K562 (cell line): ENCODE results near the gene PLXNB1. TPM values are rescaled to one million over a fixed set of nuclear protein-coding genes. Genes with fewer than 3 reads are reported as not detected.

Experiments
- ATAC-seq: fragments of 200-7000 bp; cut with Tn5 transposase; 3 replicates; pipeline ENCODE4 v1.9.1; 2020; ENCODE audit warnings: moderate library complexity
- BruUV-seq: library from RNA; stranded (reverse); fragments of 400-500 nt; replicated peaks from 2 replicates; lab custom pipeline; 2021; lab: Mats Ljungman, UMichigan
- CTCF ChIA-PET: fragments of 300-600 bp; formaldehyde crosslinking; extraction: SDS; loops from one replicate; lab custom pipeline; 2021; ENCODE audit warnings: low intra/inter-chr PET ratio; lab: Yijun Ruan, JAX
- POLR2A ChIA-PET: fragments of 300-600, 350-650 bp; sonication (Branson Sonifier 250); formaldehyde crosslinking; extraction: SDS; loops from one replicate; lab custom pipeline; 2021; ENCODE audit warnings: antibody characterized with exemption, inconsistent platforms; lab: Yijun Ruan, JAX
- DNase-seq, 4 experiments: peaks; one replicate each; pipeline versions ENCODE4 v3.0.0 to v3.0.0-alpha.2; 2011 to 2018; ENCODE audit warnings: low spot score in 3 of 4, mixed read lengths in 3 of 4; ENCODE audit errors: extremely low read depth in 1 of 4
- FAIRE-seq: peaks from 2 replicates; lab custom pipeline; 2011; peaks lifted over from hg19 to GRCh38; lab: Jason Lieb, UNC
- H2AFZ ChIP-seq: 2 replicates; pipeline ENCODE4 v1.6.0; 2011; ENCODE audit warnings: low read depth, low read length, control low read depth, inconsistent platforms
- H3K27ac ChIP-seq: fragments of 200-600 bp; 3 replicates; pipeline ENCODE4 v1.8.0; 2011; ENCODE audit warnings: low read depth, mild to moderate bottlenecking, control low read depth, inconsistent platforms, low read length, moderate library complexity, mixed read lengths; ENCODE audit errors: extremely low read depth
- H3K27me3 ChIP-seq, 2 experiments: fragments of 300-600 bp in 1 of 2; 2 replicates in 1 of 2; 3 replicates in 1 of 2; pipeline versions ENCODE4 v1.6.0 to v1.8.0; 2011; ENCODE audit warnings: inconsistent platforms in 2 of 2, low read length in 2 of 2, mild to moderate bottlenecking in 1 of 2, mixed read lengths in 1 of 2, moderate library complexity in 1 of 2; ENCODE audit not compliant: control insufficient read depth in 2 of 2, insufficient read depth in 2 of 2
- H3K36me3 ChIP-seq: fragments of 300-600 bp; 3 replicates; pipeline ENCODE4 v1.8.0; 2011; ENCODE audit warnings: mild to moderate bottlenecking, low read length, inconsistent platforms; ENCODE audit not compliant: control insufficient read depth, insufficient read depth
- H3K4me1 ChIP-seq, 2 experiments: fragments of 200-600 bp in 1 of 2; replicated peaks in 1 of 2; 2 replicates in 1 of 2; 3 replicates in 1 of 2; pipeline versions ENCODE4 v1.5.1 to v1.8.0; 2011; ENCODE audit warnings: inconsistent platforms in 2 of 2, low read length in 2 of 2, mild to moderate bottlenecking in 1 of 2, mixed read lengths in 1 of 2, moderate library complexity in 1 of 2; ENCODE audit not compliant: control insufficient read depth in 2 of 2, insufficient read depth in 2 of 2
- H3K4me2 ChIP-seq: 2 replicates; pipeline ENCODE4 v1.6.1; 2011; ENCODE audit warnings: low read length, control low read depth, inconsistent platforms, mixed read lengths; ENCODE audit not compliant: insufficient read depth
- H3K4me3 ChIP-seq: fragments of 200-600 bp; sonication (generic), shearing (Covaris generic); 2 replicates; pipeline ENCODE4 v1.5.1; 2016; ENCODE audit warnings: control low read depth, inconsistent platforms
- H3K79me2 ChIP-seq: fragments of 200-600 bp; 3 replicates; pipeline ENCODE4 v1.8.0; 2011; ENCODE audit warnings: low read length, inconsistent platforms; ENCODE audit not compliant: control insufficient read depth, insufficient read depth
- H3K9ac ChIP-seq, 2 experiments: 2 replicates each; pipeline versions ENCODE4 v1.6.0 to v1.6.1; 2011; ENCODE audit warnings: low read depth in 2 of 2, low read length in 2 of 2, control low read depth in 1 of 2, inconsistent platforms in 1 of 2, mild to moderate bottlenecking in 1 of 2, mixed read lengths in 1 of 2; ENCODE audit not compliant: insufficient read depth in 1 of 2
- H3K9me1 ChIP-seq: one replicate; pipeline ENCODE4 v1.6.0; 2011; ENCODE audit warnings: inconsistent platforms, mild to moderate bottlenecking, low read length, moderate library complexity; ENCODE audit not compliant: control insufficient read depth, insufficient read depth
- H3K9me3 ChIP-seq: replicated peaks from 2 replicates; pipeline ENCODE4 v1.5.1; 2011; ENCODE audit warnings: low read depth, low read length, inconsistent platforms; ENCODE audit not compliant: control insufficient read depth, insufficient read depth
- H4K20me1 ChIP-seq: replicated peaks from 2 replicates; pipeline ENCODE4 v1.6.1; 2011; ENCODE audit warnings: low read length, inconsistent platforms, mixed read lengths; ENCODE audit not compliant: control insufficient read depth, insufficient read depth
- ESRRA ChIP-seq: fragments of 450-650 bp; IDR thresholded peaks from 2 replicates; pipeline ENCODE4 v1.6.1; 2014; ENCODE audit warnings: low read depth, mild to moderate bottlenecking, moderate library complexity, borderline replicate concordance
- HNRNPUL1 ChIP-seq: fragments of 200-400 bp; formaldehyde crosslinking; IDR thresholded peaks from 2 replicates; pipeline ENCODE4 v1.6.1; 2017; ENCODE audit warnings: low read length
- MBD2 ChIP-seq: sonication (generic); IDR thresholded peaks from 2 replicates; pipeline ENCODE4 v1.6.1; 2016; ENCODE audit warnings: low read depth, borderline replicate concordance
- NCOA6 ChIP-seq: fragments of 450-650 bp; IDR thresholded peaks from 2 replicates; pipeline ENCODE4 v1.6.1; 2017; ENCODE audit warnings: mild to moderate bottlenecking
- RBM25 ChIP-seq: fragments of 200-400 bp; formaldehyde crosslinking; IDR thresholded peaks from 2 replicates; pipeline ENCODE4 v1.6.1; 2018; ENCODE audit warnings: low read length, low read depth, moderate library complexity; ENCODE audit not compliant: severe bottlenecking
- USF1 ChIP-seq: sonication (generic); formaldehyde crosslinking; IDR thresholded peaks from 2 replicates; pipeline ENCODE4 v1.9.0; 2022; ENCODE audit warnings: mild to moderate bottlenecking, missing genetic modification reagents
- VEZF1 ChIP-seq: fragments of 200-800 bp; sonication (Bioruptor generic); IDR thresholded peaks from 2 replicates; pipeline ENCODE4 v1.6.1; 2017; ENCODE audit warnings: missing genetic modification characterization, missing compliant biosample characterization
- YY1 ChIP-seq, 3 experiments: IDR thresholded peaks; 2 replicates each; pipeline ENCODE4 v1.6.1; 2011; ENCODE audit warnings: low read length in 2 of 3, mild to moderate bottlenecking in 2 of 3, moderate library complexity in 2 of 3, borderline replicate concordance in 1 of 3, control low read depth in 1 of 3, low read depth in 1 of 3; ENCODE audit not compliant: insufficient read depth in 3 of 3, insufficient replicate concordance in 2 of 3, control insufficient read depth in 1 of 3, insufficient read length in 1 of 3; ENCODE audit errors: extremely low read depth in 1 of 3
- ZBTB34 ChIP-seq: fragments of 250-450 bp; sonication (Bioruptor Pico); IDR thresholded peaks from 2 replicates; pipeline ENCODE4 v1.8.0; 2021; ENCODE audit warnings: mild to moderate bottlenecking, moderate library complexity
- ZNF12 ChIP-seq: sonication (generic); formaldehyde crosslinking; IDR thresholded peaks from 2 replicates; pipeline ENCODE4 v1.4.0; 2020; ENCODE audit warnings: mild to moderate bottlenecking, missing genetic modification reagents
- ZNF174 ChIP-seq: fragments of 250-450 bp; sonication (Bioruptor Pico); IDR thresholded peaks from 2 replicates; pipeline ENCODE4 v1.4.0; 2020; ENCODE audit warnings: mild to moderate bottlenecking
- ZNF347 ChIP-seq: fragments of 450-650 bp; formaldehyde crosslinking; IDR thresholded peaks from 2 replicates; pipeline ENCODE4 v1.4.0; 2020; ENCODE audit warnings: low read depth, mild to moderate bottlenecking, moderate library complexity
- ZNF507 ChIP-seq: conservative IDR thresholded peaks from 2 replicates; pipeline ENCODE4 v1.6.1; 2017; ENCODE audit warnings: missing genetic modification characterization, missing compliant biosample characterization
- ZNF561 ChIP-seq: fragments of 450-650 bp; formaldehyde crosslinking; conservative IDR thresholded peaks from 2 replicates; pipeline ENCODE4 v1.4.0; 2020; ENCODE audit warnings: mild to moderate bottlenecking, moderate library complexity
- WGBS: fragments of 100-300 bp; shearing (Covaris generic); methylation state at CpG from one replicate; pipeline ENCODE4 v1.1.6; 2016; ENCODE audit warnings: low coverage, mixed read lengths; ENCODE audit not compliant: insufficient coverage; ENCODE audit errors: missing lambda C conversion rate; 5-methylcytosine and 5-hydroxymethylcytosine counted together
- in situ Hi-C: fragments of 300-500 bp; cut with MboI; formaldehyde crosslinking; loops from 4 replicates; pipeline ENCODE4 v1.15.0; 2018; ENCODE audit warnings: inconsistent platforms, mixed read lengths
- intact Hi-C: fragments of 100-400 bp; cut with micrococcal nuclease; formaldehyde crosslinking; loops from 2 replicates; pipeline ENCODE4 v1.14.2; 2022
- polyA plus RNA-seq, 8 experiments: library from polyadenylated mRNA; depleted of rRNA in 4 of 8; stranded (reverse) in 5 of 8; unstranded in 3 of 8; fragments of >200 nt; fragmentation: Nextera tagmentation in 2 of 8; fragmentation: Illumina TruSeq in 1 of 8; extraction: Ambion mirVana in 2 of 8; extraction: Trizol in 1 of 8; gene quantifications; 2 replicates each; pipeline versions ENCODE4 v1.2.1 to v1.2.3, GENCODE V29; 2011 to 2014; ENCODE audit warnings: inconsistent platforms in 1 of 8, missing spikeins in 1 of 8
- total RNA-seq, 7 experiments: library from RNA; depleted of rRNA in 6 of 7; stranded (reverse); fragments of >200 nt in 6 of 7; fragmentation: Illumina TruSeq in 2 of 7; extraction: Trizol in 2 of 7; gene quantifications; 2 replicates each; pipeline versions ENCODE4 v1.2.1 to v1.2.3, GENCODE V29; 2011 to 2021; ENCODE audit warnings: low replicate concordance in 1 of 7

PLXNB1 gene
- total and polyA plus RNA-seq, 9 of the 15 experiments (the other 6 are each of a cell fraction or from before 2014, with no cell fraction given) = 0.17 to 17.4 (median 6.0) TPM

GRCh38 chr3:48414376-48415250 lies 15.3 kb downstream of the PLXNB1 start:
- no peaks in the 10 kb centered on the region for H3K36me3 ChIP-seq
- H3K9me3 ChIP-seq = no peaks in the 10 kb centered on the region
- H3K27me3 ChIP-seq = no peaks in the 10 kb centered on the region
- H3K9ac ChIP-seq = no peak overlapping the region
- H4K20me1 ChIP-seq = no peaks in the 10 kb centered on the region
- WGBS = 61% methylated on average over 16 of the region's 25 CpGs
- no peaks in the 10 kb centered on the region for H3K9me1 ChIP-seq
- peaks cover 0 to 9% of the 10 kb centered on the region in 2 experiments; a peak in 2 of 5 replicates for H3K4me1 ChIP-seq
- H3K4me3 ChIP-seq = no peak overlapping the region
- H3K4me2 ChIP-seq = no peak overlapping the region
- CTCF ChIA-PET = no interaction called here
- no TSS peak for BruUV-seq
- no peak for TF ChIP-seq NCOA6
- TF ChIP-seq ZNF507 = no peak
- no peak for TF ChIP-seq YY1 (IDR thresholded peaks at IDR 0.05; ENCODE audit: borderline replicate concordance in 1 of 3, control insufficient read depth in 1 of 3, extremely low read depth in 1 of 3, insufficient read depth in 3 of 3, insufficient read length in 1 of 3, insufficient replicate concordance in 2 of 3, low read depth in 1 of 3, low read length in 2 of 3)
- TF ChIP-seq ESRRA = no peak
- no peak for TF ChIP-seq ZNF347 (CRISPR knock-in tag)
- no peak for TF ChIP-seq RBM25
- TF ChIP-seq ZNF174 (CRISPR knock-in tag) = no peak
- no peak for TF ChIP-seq ZNF12 (CRISPR knock-in tag)
- no peak for TF ChIP-seq MBD2
- no peak for TF ChIP-seq USF1
- no peak for TF ChIP-seq ZNF561 (CRISPR knock-in tag)
- no peak for TF ChIP-seq ZBTB34 (CRISPR knock-in tag)
- TF ChIP-seq VEZF1 = no peak
- no peak for TF ChIP-seq HNRNPUL1
- FAIRE-seq (no peak), DNase-seq (no peak), ATAC-seq (no peak)
- in situ Hi-C loops (no loop called here), intact Hi-C loops (no loop called here)
- no peak overlapping the region for H3K27ac ChIP-seq
- no peaks in the 10 kb centered on the region for H3K79me2 ChIP-seq
- no peak overlapping the region for H2AFZ ChIP-seq
- POLR2A ChIA-PET = interaction anchor here (0.6 to 1.0 kb wide), 2 partner anchors 21 to 38 kb away, joined by 3 read pairs; no protein-coding TSS in a partner anchor
